Activated naive CD8-positive, alpha-beta T cell (primary cell): Measurements from ENCODE around the gene CAMTA1.

Source experiments
- H3K27ac Mint-ChIP-seq: one replicate; pipeline ENCODE4 v1.8.0; 2021; ENCODE audit warnings: mixed read lengths
- H3K27me3 Mint-ChIP-seq: one replicate; pipeline ENCODE4 v1.8.0; 2021; ENCODE audit warnings: mixed read lengths
- H3K36me3 Mint-ChIP-seq: one replicate; pipeline ENCODE4 v1.8.0; 2021; ENCODE audit warnings: mixed read lengths
- H3K4me1 Mint-ChIP-seq: one replicate; pipeline ENCODE4 v1.8.0; 2021; ENCODE audit warnings: low read depth, mixed read lengths
- H3K4me3 Mint-ChIP-seq: one replicate; pipeline ENCODE4 v1.8.0; 2021; ENCODE audit warnings: mild to moderate bottlenecking, mixed read lengths
- H3K9me3 Mint-ChIP-seq: one replicate; pipeline ENCODE4 v1.8.0; 2021; ENCODE audit warnings: low read depth, mixed read lengths

CAMTA1 gene

DNA sequence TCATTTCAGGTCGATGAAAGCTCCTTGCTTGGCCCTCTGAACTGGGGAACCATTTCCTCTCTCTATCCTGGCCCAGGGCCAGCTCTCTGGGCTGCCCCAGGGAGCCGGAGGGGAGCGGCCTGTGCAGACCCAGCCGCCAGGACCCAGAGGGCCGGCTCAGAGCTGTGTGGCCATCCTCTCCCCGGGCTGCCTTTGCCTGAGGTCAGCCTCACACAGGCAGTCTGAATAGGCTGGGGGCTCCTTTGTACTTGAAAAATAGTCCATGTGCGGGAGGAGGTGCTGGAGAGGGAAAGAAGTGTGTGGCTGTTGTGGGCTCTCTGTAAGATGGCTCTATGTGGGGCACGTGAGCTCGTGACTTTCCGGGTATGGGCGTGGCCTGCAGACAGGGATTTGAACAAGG, 710.7 kb downstream of the CAMTA1 start:
- Mint-ChIP-seq H3K27ac (no peak overlapping the region), H3K27me3 (no peaks in the 10 kb centered on the region), H3K9me3 (no peaks in the 10 kb centered on the region), H3K4me3 (no peak overlapping the region), H3K4me1 (no peaks in the 10 kb centered on the region), H3K36me3 (no peaks in the 10 kb centered on the region)

DNA sequence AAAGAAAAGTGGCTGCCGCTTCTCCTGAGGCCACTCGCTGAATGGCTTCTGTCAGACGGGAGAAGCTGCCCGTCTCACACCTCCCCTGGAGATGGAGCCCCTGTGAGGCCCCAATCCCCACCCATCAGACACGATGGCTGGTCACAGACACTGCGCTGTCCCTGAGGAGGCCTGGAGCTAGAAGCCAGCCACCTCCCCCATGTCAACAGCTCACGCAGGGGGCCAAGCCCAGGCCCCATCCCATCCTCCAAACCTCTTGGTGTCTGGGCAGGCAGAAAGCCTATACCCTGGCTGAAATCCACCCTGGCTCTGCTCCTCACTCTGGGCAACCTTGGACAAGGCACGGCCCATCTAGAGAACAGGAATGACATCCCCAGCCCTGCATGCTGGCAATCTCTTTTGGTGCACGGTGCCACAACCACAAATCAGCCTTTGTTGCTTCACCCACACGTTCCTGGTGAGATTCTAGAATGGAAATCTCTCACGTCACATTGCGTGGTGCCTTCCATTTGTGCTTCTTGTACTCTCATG, 711.9 kb downstream of the CAMTA1 start:
- Mint-ChIP-seq H3K36me3 (no peaks in the 10 kb centered on the region), H3K27ac (no peak overlapping the region), H3K27me3 (no peaks in the 10 kb centered on the region), H3K4me1 (no peaks in the 10 kb centered on the region), H3K9me3 (no peaks in the 10 kb centered on the region), H3K4me3 (no peak overlapping the region)

DNA sequence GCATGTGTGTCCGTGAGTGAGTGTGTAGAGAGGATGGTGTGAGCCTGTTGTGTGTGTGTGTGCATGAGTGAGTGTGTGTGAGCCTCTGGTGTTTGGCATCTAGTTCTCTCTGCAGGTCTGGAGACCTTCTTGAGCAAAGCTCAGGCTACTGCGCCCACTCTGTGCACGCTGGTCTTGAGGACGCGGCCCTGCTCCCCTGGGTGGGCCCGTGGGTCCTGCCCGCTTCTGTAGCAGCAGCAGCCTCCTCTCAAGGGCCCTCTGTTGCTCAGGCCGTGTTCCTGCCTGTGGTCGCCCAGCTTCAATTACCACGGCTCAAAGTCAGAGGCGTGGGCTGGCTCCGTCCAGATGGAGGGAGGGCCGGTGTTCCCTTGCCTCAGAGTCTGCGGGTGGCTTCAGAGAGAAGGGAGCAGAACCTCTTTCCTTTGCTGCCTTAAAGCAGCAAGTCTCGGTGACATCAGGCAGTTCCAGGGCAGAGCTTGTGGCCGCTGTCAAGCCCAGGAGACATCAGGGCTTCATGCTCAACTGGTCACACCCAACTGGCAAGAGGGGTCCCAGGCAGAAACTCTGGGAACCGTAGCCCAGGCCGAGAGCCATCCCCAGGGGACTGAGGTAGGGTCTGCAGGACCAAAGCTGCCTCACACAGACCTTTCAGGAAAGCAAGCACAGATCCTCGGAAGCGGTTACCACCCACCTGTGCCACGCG, 715.3 kb downstream of the CAMTA1 start:
- H3K9me3 Mint-ChIP-seq: no peaks in the 10 kb centered on the region
- no peaks in the 10 kb centered on the region for H3K27me3 Mint-ChIP-seq
- H3K27ac Mint-ChIP-seq: no peak overlapping the region
- H3K4me3 Mint-ChIP-seq: no peak overlapping the region
- no peaks in the 10 kb centered on the region for H3K36me3 Mint-ChIP-seq
- H3K4me1 Mint-ChIP-seq: no peaks in the 10 kb centered on the region

GRCh38 chr1:7501084-7501491, 715.8 kb downstream of the CAMTA1 start:
- H3K27ac Mint-ChIP-seq: no peak overlapping the region
- no peaks in the 10 kb centered on the region for H3K9me3 Mint-ChIP-seq
- no peaks in the 10 kb centered on the region for H3K4me1 Mint-ChIP-seq
- H3K27me3 Mint-ChIP-seq: no peaks in the 10 kb centered on the region
- no peaks in the 10 kb centered on the region for H3K36me3 Mint-ChIP-seq
- H3K4me3 Mint-ChIP-seq: no peak overlapping the region

GRCh38 chr1:7501723-7502603, 716.7 kb downstream of the CAMTA1 start:
- Mint-ChIP-seq H3K36me3 (no peaks in the 10 kb centered on the region), H3K4me1 (no peaks in the 10 kb centered on the region), H3K27ac (no peak overlapping the region), H3K9me3 (no peaks in the 10 kb centered on the region), H3K27me3 (no peaks in the 10 kb centered on the region), H3K4me3 (no peak overlapping the region)

DNA sequence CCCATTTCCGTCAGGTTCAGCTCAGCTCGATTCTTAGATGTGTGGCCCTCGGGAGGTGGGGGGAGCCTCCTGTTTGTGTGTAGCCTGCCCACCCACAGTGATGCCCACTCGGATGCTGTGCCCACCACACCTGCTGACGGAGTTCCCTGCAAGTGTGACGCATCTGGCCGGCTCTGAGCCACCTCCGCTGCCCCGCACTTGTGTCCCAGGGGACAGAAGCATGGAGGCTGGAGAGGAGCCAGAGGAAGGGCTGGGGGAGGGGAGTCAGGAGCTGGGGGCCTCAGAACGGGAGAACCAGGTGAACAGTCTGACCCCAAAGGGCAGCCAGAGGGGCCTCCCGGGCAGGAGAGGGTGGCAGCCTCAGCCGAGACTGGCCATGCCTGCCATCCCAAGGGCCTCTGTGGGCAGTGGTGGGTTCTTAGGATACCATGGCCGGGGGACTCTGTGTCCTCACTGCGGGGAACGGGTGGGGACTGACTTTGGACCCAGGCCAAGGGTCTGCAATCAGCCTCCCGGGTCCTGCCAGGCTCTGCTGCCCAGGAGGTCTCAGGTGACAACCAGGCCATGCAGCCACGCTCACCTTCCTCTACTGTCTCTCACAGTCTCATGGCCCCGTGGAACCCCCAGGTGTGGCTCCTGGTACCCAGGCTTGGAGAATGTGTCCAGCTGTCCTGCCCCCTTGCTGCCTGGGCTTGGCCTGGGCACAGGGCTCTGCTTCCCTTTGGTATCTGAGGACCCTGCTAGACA, 718.6 kb downstream of the CAMTA1 start:
- no peaks in the 10 kb centered on the region for H3K36me3 Mint-ChIP-seq
- no peaks in the 10 kb centered on the region for H3K27me3 Mint-ChIP-seq
- no peaks in the 10 kb centered on the region for H3K9me3 Mint-ChIP-seq
- H3K4me3 Mint-ChIP-seq: no peak overlapping the region
- no peaks in the 10 kb centered on the region for H3K4me1 Mint-ChIP-seq
- no peak overlapping the region for H3K27ac Mint-ChIP-seq

GRCh38 chr1:7504438-7504720, 719.1 kb downstream of the CAMTA1 start:
- no peaks in the 10 kb centered on the region for H3K4me1 Mint-ChIP-seq
- H3K27me3 Mint-ChIP-seq: no peaks in the 10 kb centered on the region
- no peaks in the 10 kb centered on the region for H3K9me3 Mint-ChIP-seq
- H3K36me3 Mint-ChIP-seq: no peaks in the 10 kb centered on the region
- H3K27ac Mint-ChIP-seq: no peak overlapping the region
- no peak overlapping the region for H3K4me3 Mint-ChIP-seq

GRCh38 chr1:7505094-7505770, 720.0 kb downstream of the CAMTA1 start:
- H3K9me3 Mint-ChIP-seq: no peaks in the 10 kb centered on the region
- H3K4me1 Mint-ChIP-seq: no peaks in the 10 kb centered on the region
- no peak overlapping the region for H3K27ac Mint-ChIP-seq
- H3K36me3 Mint-ChIP-seq: no peaks in the 10 kb centered on the region
- H3K4me3 Mint-ChIP-seq: no peak overlapping the region
- H3K27me3 Mint-ChIP-seq: no peaks in the 10 kb centered on the region

DNA sequence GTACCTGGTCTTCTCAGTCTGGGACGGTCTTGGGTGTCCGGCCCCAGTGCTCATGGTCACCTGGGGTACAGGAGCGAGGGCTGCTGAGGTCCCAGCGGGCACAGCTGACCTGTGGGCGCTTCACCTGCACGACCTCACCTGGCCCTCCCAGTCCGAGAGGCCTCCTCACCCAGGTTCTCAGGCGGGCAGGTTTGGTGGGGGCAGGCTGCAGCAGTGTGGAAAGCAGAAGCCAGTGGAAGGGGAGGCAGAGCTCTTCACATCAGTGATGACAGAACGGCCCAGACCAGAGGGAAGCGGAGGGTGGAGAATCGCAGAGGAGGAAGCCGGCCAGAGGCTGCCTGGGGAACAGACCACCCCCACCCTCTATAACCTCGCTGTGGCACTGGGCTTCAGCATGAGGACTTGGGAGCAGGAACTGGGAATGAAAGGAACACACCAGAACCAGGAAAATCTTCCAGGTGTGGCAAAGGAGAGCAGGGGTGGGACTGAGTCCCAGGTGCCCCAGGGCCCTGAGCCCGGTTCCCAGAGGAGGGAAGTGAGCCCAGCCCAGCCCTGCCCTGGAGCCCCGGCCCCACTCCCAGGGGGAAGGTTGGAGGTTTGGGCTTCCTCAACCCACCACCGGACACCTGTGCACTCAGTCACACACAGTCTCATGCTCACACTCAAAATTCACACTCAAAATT, 720.7 kb downstream of the CAMTA1 start:
- no peaks in the 10 kb centered on the region for H3K36me3 Mint-ChIP-seq
- no peak overlapping the region for H3K27ac Mint-ChIP-seq
- H3K9me3 Mint-ChIP-seq: no peaks in the 10 kb centered on the region
- no peak overlapping the region for H3K4me3 Mint-ChIP-seq
- H3K4me1 Mint-ChIP-seq: no peaks in the 10 kb centered on the region
- H3K27me3 Mint-ChIP-seq: no peaks in the 10 kb centered on the region

- Mint-ChIP-seq H3K9me3 (no peaks in the 10 kb centered on the region), H3K4me3 (no peak overlapping the region), H3K4me1 (no peaks in the 10 kb centered on the region), H3K27ac (no peak overlapping the region), H3K27me3 (no peaks in the 10 kb centered on the region), H3K36me3 (no peaks in the 10 kb centered on the region)
Observed at GRCh38 chr1:7506454-7507284, 721.4 kb downstream of the CAMTA1 start.

- H3K4me3 Mint-ChIP-seq: no peak overlapping the region
- no peaks in the 10 kb centered on the region for H3K27me3 Mint-ChIP-seq
- H3K27ac Mint-ChIP-seq: no peak overlapping the region
- no peaks in the 10 kb centered on the region for H3K36me3 Mint-ChIP-seq
- no peaks in the 10 kb centered on the region for H3K9me3 Mint-ChIP-seq
- H3K4me1 Mint-ChIP-seq: no peaks in the 10 kb centered on the region
Observed at GRCh38 chr1:7507285-7508019, 722.2 kb downstream of the CAMTA1 start.

- no peaks in the 10 kb centered on the region for H3K9me3 Mint-ChIP-seq
- H3K36me3 Mint-ChIP-seq: no peaks in the 10 kb centered on the region
- no peak overlapping the region for H3K4me3 Mint-ChIP-seq
- H3K27me3 Mint-ChIP-seq: no peaks in the 10 kb centered on the region
- no peaks in the 10 kb centered on the region for H3K4me1 Mint-ChIP-seq
- no peak overlapping the region for H3K27ac Mint-ChIP-seq
Observed at GRCh38 chr1:7508052-7508933, 723.0 kb downstream of the CAMTA1 start.
